22Rv1 (cell line): Measurements from ENCODE around the gene SPDYC.

Experiments used
- H3K27ac ChIP-seq: fragments of 450-650 bp; 2 replicates; pipeline ENCODE4 v1.5.1; 2017
- CTCF ChIP-seq: fragments of 450-650 bp; IDR thresholded peaks from 2 replicates; pipeline ENCODE4 v1.5.1; 2017; ENCODE audit warnings: mild to moderate bottlenecking
- ZFX ChIP-seq: fragments of 450-650 bp; IDR thresholded peaks from 2 replicates; pipeline ENCODE4 v1.6.1; 2017; ENCODE audit warnings: antibody characterized with exemption, borderline replicate concordance

The SPDYC gene

GRCh38 chr11:65209711-65210360, 39.8 kb downstream of the SPDYC start:
- no peak overlapping the region for H3K27ac ChIP-seq
- TF ChIP-seq ZFX (no peak), CTCF (no peak)

- TF ChIP-seq CTCF (no peak), ZFX (no peak)
- no peak overlapping the region for H3K27ac ChIP-seq
Observed at GRCh38 chr11:65210361-65210731, 40.3 kb downstream of the SPDYC start.

- TF ChIP-seq CTCF, result no peak
- no peak for TF ChIP-seq ZFX
- H3K27ac ChIP-seq, result no peak overlapping the region
Observed at GRCh38 chr11:65210748-65211147, 40.7 kb downstream of the SPDYC start.

- H3K27ac ChIP-seq, result no peak overlapping the region
- no peak for TF ChIP-seq ZFX
- TF ChIP-seq CTCF, result no peak
Observed at GRCh38 chr11:65211293-65212105, 41.5 kb downstream of the SPDYC start.

GRCh38 chr11:65212226-65212801, 42.3 kb downstream of the SPDYC start:
- no peak for TF ChIP-seq ZFX
- TF ChIP-seq CTCF, result no peak
- no peak overlapping the region for H3K27ac ChIP-seq

GRCh38 chr11:65213322-65214211, 43.5 kb downstream of the SPDYC start:
- H3K27ac ChIP-seq, result no peak overlapping the region
- TF ChIP-seq ZFX, result no peak
- TF ChIP-seq CTCF, result no peak
